Breast epithelium (tissue), 3 donors: ENCODE results near the gene UNK.

ENCODE experiments used
- POLR2A ChIP-seq: fragments of 450-650 bp; IDR thresholded peaks from one replicate; pipeline ENCODE4 v1.6.1; 2016; ENCODE audit warnings: antibody characterized with exemption, mild to moderate bottlenecking, moderate library complexity
- POLR2AphosphoS5 ChIP-seq, 3 donors: sonication (generic); formaldehyde crosslinking; IDR thresholded peaks; one replicate each; pipeline ENCODE4 v1.6.1; 2017; ENCODE audit warnings: antibody characterized with exemption in 3 of 3
- TF ChIP-seq, protein P1 (sequence below), 3 donors: fragments of 450-650 bp; IDR thresholded peaks; one replicate each; pipeline ENCODE4 v1.5.1; 2016 to 2017; ENCODE audit warnings: antibody characterized with exemption in 3 of 3, mild to moderate bottlenecking in 3 of 3, moderate library complexity in 3 of 3

DNA sequence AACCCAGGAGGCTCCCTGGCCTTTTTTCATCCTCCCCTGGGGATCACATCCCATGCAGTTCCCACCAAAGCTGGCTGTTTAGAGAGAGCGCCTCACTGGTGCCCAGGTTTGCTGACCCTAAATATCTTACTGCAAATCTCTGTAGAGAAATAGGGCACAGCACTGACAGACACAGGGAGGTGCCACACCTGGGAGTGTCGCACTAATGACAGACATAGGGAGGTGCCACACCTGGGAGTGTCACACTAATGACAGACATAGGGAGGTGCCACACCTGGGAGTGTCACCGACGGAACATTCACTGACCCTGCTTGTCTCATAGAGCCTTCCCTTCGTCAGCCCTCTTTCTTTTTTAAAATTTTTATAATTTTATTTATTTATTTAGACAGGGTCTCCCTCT lies 25.6 kb downstream of the UNK start:
- TF ChIP-seq, protein P1, sequence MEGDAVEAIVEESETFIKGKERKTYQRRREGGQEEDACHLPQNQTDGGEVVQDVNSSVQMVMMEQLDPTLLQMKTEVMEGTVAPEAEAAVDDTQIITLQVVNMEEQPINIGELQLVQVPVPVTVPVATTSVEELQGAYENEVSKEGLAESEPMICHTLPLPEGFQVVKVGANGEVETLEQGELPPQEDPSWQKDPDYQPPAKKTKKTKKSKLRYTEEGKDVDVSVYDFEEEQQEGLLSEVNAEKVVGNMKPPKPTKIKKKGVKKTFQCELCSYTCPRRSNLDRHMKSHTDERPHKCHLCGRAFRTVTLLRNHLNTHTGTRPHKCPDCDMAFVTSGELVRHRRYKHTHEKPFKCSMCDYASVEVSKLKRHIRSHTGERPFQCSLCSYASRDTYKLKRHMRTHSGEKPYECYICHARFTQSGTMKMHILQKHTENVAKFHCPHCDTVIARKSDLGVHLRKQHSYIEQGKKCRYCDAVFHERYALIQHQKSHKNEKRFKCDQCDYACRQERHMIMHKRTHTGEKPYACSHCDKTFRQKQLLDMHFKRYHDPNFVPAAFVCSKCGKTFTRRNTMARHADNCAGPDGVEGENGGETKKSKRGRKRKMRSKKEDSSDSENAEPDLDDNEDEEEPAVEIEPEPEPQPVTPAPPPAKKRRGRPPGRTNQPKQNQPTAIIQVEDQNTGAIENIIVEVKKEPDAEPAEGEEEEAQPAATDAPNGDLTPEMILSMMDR (IDR thresholded peaks at IDR 0.05): no peak
- no peak for TF ChIP-seq POLR2AphosphoS5 (IDR thresholded peaks at IDR 0.05)
- no peak for TF ChIP-seq POLR2A
